Sigmoid colon (tissue), 7 donors: ENCODE data around the gene PSMB10. TPM values are rescaled to one million over a fixed set of nuclear protein-coding genes. Genes with fewer than 3 reads are reported as not detected.

Source experiments
- DNase-seq: peaks from one replicate; pipeline ENCODE4 v3.0.0-alpha.2; 2019
- H3K27ac ChIP-seq, 4 donors: fragments of 200-600 bp; sonication (generic); one replicate each; pipeline ENCODE4 v1.5.1; 2016 to 2019; ENCODE audit warnings: mild to moderate bottlenecking in 1 of 4
- H3K27me3 ChIP-seq, 3 donors: fragments of 200-600 bp; sonication (generic); one replicate each; pipeline ENCODE4 v1.5.1; 2019; ENCODE audit warnings: mild to moderate bottlenecking in 1 of 3
- H3K36me3 ChIP-seq, 4 donors: fragments of 200-600 bp; sonication (generic); one replicate each; pipeline ENCODE4 v1.5.1; 2016 to 2019
- H3K4me1 ChIP-seq, 4 donors: fragments of 200-600 bp; sonication (generic); one replicate each; pipeline ENCODE4 v1.5.1; 2017 to 2019
- H3K4me3 ChIP-seq, 4 donors: fragments of 200-600 bp; sonication (generic); one replicate each; pipeline ENCODE4 v1.5.1; 2017 to 2019; ENCODE audit warnings: mild to moderate bottlenecking in 2 of 4, moderate library complexity in 1 of 4
- H3K9me3 ChIP-seq, 4 donors: fragments of 200-600 bp in 3 of 4; sonication (generic) in 3 of 4; one replicate each; pipeline versions ENCODE4 v1.5.1 to v1.6.1; 2013 to 2019
- CTCF ChIP-seq, 4 experiments: fragments of 450-650 bp in 3 of 4; fragments of 200-600 bp in 1 of 4; IDR thresholded peaks; one replicate each; pipeline ENCODE4 v1.5.1; 2016 to 2019; ENCODE audit warnings: antibody characterized with exemption in 4 of 4, mild to moderate bottlenecking in 3 of 4, moderate library complexity in 2 of 4
- EP300 ChIP-seq, 4 donors: sonication (generic); formaldehyde crosslinking; IDR thresholded peaks; one replicate each; pipeline ENCODE4 v1.6.1; 2017; ENCODE audit warnings: antibody characterized with exemption in 4 of 4
- POLR2A ChIP-seq, 2 donors: fragments of 450-650 bp; IDR thresholded peaks; one replicate each; pipeline ENCODE4 v1.6.1; 2016; ENCODE audit warnings: antibody characterized with exemption in 2 of 2, mild to moderate bottlenecking in 2 of 2, moderate library complexity in 2 of 2
- POLR2AphosphoS5 ChIP-seq, 4 donors: sonication (generic); formaldehyde crosslinking; IDR thresholded peaks; one replicate each; pipeline ENCODE4 v1.6.1; 2017; ENCODE audit warnings: antibody characterized with exemption in 4 of 4
- WGBS, 2 donors: extraction: QIAGEN DNeasy Blood & Tissue Kit; methylation state at CpG; one replicate each; pipeline ENCODE4 v1.1.7; 2013; 5-methylcytosine and 5-hydroxymethylcytosine counted together
- intact Hi-C: fragments of 100-400 bp; cut with DNase I; formaldehyde crosslinking; loops from one replicate; pipeline ENCODE4 v1.15.1; 2023
- polyA plus RNA-seq, 3 donors: library from polyadenylated mRNA; stranded (reverse); fragments of 200-250 nt; gene quantifications; one replicate each; pipeline ENCODE4 v1.2.3, GENCODE V29; 2013
- total RNA-seq, 4 donors: library from RNA; depleted of rRNA; stranded (reverse); fragments of >200 nt; gene quantifications; one replicate each; pipeline ENCODE4 v1.1.0, GENCODE V29; 2016
- donor health status: healthy with polysubstance abuse.
- donor health status: Bipolar disorder and iron deficiency.
- donor health status: healthy.

Gene PSMB10
- total and polyA plus RNA-seq, 7 donors: 37.1 to 200 (median 61.0) TPM

- intact Hi-C loops: loop anchor here (2.0 kb wide), 1 partner anchor 47 kb away; the partner anchor contains the start of genes CENPT and NUTF2
- no peak for TF ChIP-seq POLR2A (IDR thresholded peaks at IDR 0.05)
- WGBS, 2 donors: 7 to 29% methylated on average over 14 of the region's 14 CpGs
- peak overlapping the region; percentile 97 to 99 (median 98) for H3K27ac ChIP-seq
- H3K27me3 ChIP-seq: no peaks in the 10 kb centered on the region
- H3K36me3 ChIP-seq: no peaks in the 10 kb centered on the region
- peak overlapping the region; percentile 88 to 100 (median 95) for H3K4me3 ChIP-seq
- H3K4me1 ChIP-seq: peaks cover 0 to 42% (median 37%) of the 10 kb centered on the region in 4 donors
- H3K9me3 ChIP-seq: no peaks in the 10 kb centered on the region
- DNase-seq: no peak
Measured at GRCh38 chr16:67893743-67894399, 42.8 kb downstream of the PSMB10 start.

DNA sequence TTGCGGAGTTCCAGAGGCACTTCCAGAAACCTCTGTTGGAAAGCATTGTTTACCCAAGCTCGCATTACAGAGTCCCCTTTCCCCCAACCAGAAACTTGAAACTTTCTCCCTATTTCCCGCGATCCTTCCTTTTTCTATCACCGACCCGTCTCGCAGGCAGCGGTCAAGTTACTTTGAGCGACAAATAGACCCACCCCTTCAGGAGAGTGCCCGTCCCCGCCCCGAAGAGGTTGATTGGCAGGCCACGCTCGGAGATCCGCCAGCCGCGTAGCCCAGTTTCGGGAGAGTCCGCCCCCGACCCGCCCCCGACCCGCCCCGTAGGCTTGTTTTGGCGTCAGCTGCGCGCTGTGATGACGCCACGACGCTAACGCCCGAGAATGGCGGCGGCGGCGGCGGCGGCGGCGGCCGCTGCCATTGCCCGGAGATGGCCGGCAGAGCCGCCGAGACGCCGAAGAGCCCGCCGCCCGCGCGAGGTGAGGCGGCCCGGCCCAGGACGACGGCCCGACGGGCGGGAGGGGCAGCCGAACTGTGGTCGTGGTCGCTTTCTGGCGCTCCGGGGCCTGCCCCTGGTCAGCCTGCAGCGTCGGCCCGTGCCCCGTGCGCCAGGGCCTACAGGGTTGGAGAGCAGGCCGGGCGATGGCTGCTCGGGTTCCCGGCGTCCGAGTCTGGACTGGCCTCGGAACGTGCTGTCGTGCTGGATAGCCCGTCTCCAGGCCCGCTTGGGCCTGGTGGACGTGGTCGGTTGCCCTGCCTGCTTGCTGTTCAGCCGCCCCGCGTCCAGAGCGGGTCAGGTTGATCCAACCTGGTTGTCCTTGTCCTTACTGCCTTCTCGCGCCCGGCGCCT lies 43.5 kb downstream of the PSMB10 start, which contains the start of gene PSKH1:
Gene PSKH1, plus strand, starts transcription at position 356 of the 844 bp plus-strand sequence. CDS start 15,496 bp downstream, outside the sequence.
- H3K4me3 ChIP-seq: peak within 1 kb of the TSS; percentile 88 to 100 (median 95)
- intact Hi-C loops: loop anchor here (2.0 kb wide), 1 partner anchor 46 kb away; the partner anchor contains the start of genes CENPT and NUTF2
- WGBS, 2 donors: 0 to 1% methylated on average over 90 of the region's 90 CpGs
- TF ChIP-seq POLR2AphosphoS5 (IDR thresholded peaks at IDR 0.05) (peak; percentile 82 to 91 (median 85)), CTCF (IDR thresholded peaks at IDR 0.05) (peak in 1 of 4 experiments; percentile 8), POLR2A (IDR thresholded peaks at IDR 0.05) (peak in 1 of 2 donors; percentile 39), EP300 (IDR thresholded peaks at IDR 0.05) (no peak)
- peak within 1 kb of the TSS; percentile 97 to 99 (median 98) for H3K27ac ChIP-seq
- H3K36me3 ChIP-seq: no peaks in the 10 kb centered on the region
- no peaks in the 10 kb centered on the region for H3K27me3 ChIP-seq
- DNase-seq: peak; percentile 98
- H3K4me1 ChIP-seq: peaks cover 0 to 42% (median 37%) of the 10 kb centered on the region in 4 donors
- H3K9me3 ChIP-seq: no peaks in the 10 kb centered on the region

- Histone ChIP-seq H3K4me1 (peaks cover 0 to 42% (median 35%) of the 10 kb centered on the region in 4 donors), H3K27me3 (no peaks in the 10 kb centered on the region), H3K27ac (peak overlapping the region; percentile 97 to 99 (median 98)), H3K36me3 (no peaks in the 10 kb centered on the region), H3K4me3 (peak overlapping the region; percentile 29 to 100 (median 95)), H3K9me3 (no peaks in the 10 kb centered on the region)
- no peak for TF ChIP-seq CTCF (IDR thresholded peaks at IDR 0.05)
- no peak for TF ChIP-seq EP300 (IDR thresholded peaks at IDR 0.05)
- TF ChIP-seq POLR2A (IDR thresholded peaks at IDR 0.05): no peak
- no peak for TF ChIP-seq POLR2AphosphoS5 (IDR thresholded peaks at IDR 0.05)
- 26 to 57% methylated on average over 5 of the region's 5 CpGs for WGBS, 2 donors
- DNase-seq: no peak
- intact Hi-C loops: loop anchor here (2.0 kb wide), 1 partner anchor 46 kb away; the partner anchor contains the start of genes CENPT and NUTF2
Measured at GRCh38 chr16:67892375-67892774, 44.3 kb downstream of the PSMB10 start.

- H3K36me3 ChIP-seq: peaks cover 2 to 9% (median 3%) of the 10 kb centered on the region in 4 donors
- no peak for TF ChIP-seq CTCF (IDR thresholded peaks at IDR 0.05)
- no peak for TF ChIP-seq POLR2AphosphoS5 (IDR thresholded peaks at IDR 0.05)
- no peak for TF ChIP-seq EP300 (IDR thresholded peaks at IDR 0.05)
- no peak for TF ChIP-seq POLR2A (IDR thresholded peaks at IDR 0.05)
- H3K27me3 ChIP-seq: no peaks in the 10 kb centered on the region
- H3K4me3 ChIP-seq: no peak overlapping the region
- intact Hi-C loops: no loop called here
- no peaks in the 10 kb centered on the region for H3K9me3 ChIP-seq
- DNase-seq: no peak
- no peak overlapping the region for H3K27ac ChIP-seq
- peaks cover 0 to 19% (median 12%) of the 10 kb centered on the region in 4 donors for H3K4me1 ChIP-seq
- 88 to 89% methylated on average over 3 of the region's 3 CpGs for WGBS, 2 donors
Measured at GRCh38 chr16:67888331-67888730, 48.3 kb downstream of the PSMB10 start.

DNA sequence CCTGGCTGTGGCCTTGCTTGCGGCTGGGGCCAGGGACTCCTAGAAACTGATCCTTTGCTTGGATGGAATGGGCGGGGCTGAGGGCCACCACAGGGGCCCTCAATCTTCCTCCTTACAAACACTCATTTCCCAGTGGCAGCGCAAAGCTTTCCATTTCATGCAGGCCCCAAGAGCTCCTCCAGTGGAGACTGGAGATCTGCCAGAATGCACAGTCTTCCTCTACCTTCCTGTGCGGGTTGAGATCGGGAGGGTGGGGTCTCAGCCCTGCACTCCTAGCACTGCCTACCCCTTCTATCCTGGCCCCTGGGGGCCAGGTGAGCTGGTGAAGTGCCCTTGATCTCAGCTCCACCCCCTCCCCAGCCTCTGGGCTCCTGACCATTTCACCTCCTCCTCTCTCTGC lies 50.3 kb downstream of the PSMB10 start:
- H3K4me3 ChIP-seq: no peak overlapping the region
- 93 to 94% methylated on average over 5 of the region's 5 CpGs for WGBS, 2 donors
- no peak for TF ChIP-seq EP300 (IDR thresholded peaks at IDR 0.05)
- no peak for TF ChIP-seq POLR2AphosphoS5 (IDR thresholded peaks at IDR 0.05)
- no peak for TF ChIP-seq POLR2A (IDR thresholded peaks at IDR 0.05)
- no peak for TF ChIP-seq CTCF (IDR thresholded peaks at IDR 0.05)
- no peaks in the 10 kb centered on the region for H3K9me3 ChIP-seq
- peaks cover 0 to 13% (median 9%) of the 10 kb centered on the region in 4 donors for H3K4me1 ChIP-seq
- intact Hi-C loops: no loop called here
- no peaks in the 10 kb centered on the region for H3K27me3 ChIP-seq
- H3K27ac ChIP-seq: no peak overlapping the region
- H3K36me3 ChIP-seq: peaks cover 20 to 28% (median 21%) of the 10 kb centered on the region in 4 donors
- DNase-seq: no peak
